B cell (primary cell): ENCODE measurements around the gene SLC19A1. TPM values are rescaled to one million over a fixed set of nuclear protein-coding genes. Genes with fewer than 3 reads are reported as not detected.

ENCODE experiments used
- ATAC-seq: fragments of 200-7000 bp; cut with Tn5 transposase; one replicate; pipeline ENCODE4 v1.10.0; 2021; ENCODE audit warnings: low read depth, mild to moderate bottlenecking, moderate number of reproducible peaks, moderate library complexity
- CTCF ChIA-PET: fragments of 350-600 bp; sonication (Branson Sonifier 250); formaldehyde crosslinking; loops from one replicate; lab custom pipeline; 2021; ENCODE audit warnings: antibody characterized with exemption, inconsistent platforms; lab: Charles Lee
- POLR2A ChIA-PET: fragments of 350-600 bp; sonication (Branson Sonifier 250); formaldehyde crosslinking; loops from one replicate; lab custom pipeline; 2021; ENCODE audit warnings: antibody characterized with exemption; lab: Charles Lee
- DNase-seq: peaks from one replicate; pipeline ENCODE4 v3.0.0; 2013
- H2AFZ ChIP-seq: 2 replicates; pipeline ENCODE4 v1.6.1; 2012; ENCODE audit warnings: mild to moderate bottlenecking, low read depth, low read length; ENCODE audit not compliant: insufficient read depth, poor library complexity, severe bottlenecking
- H3K27ac ChIP-seq, 2 donors: 1 replicate in 1 of 2; 2 replicates in 1 of 2; pipeline ENCODE4 v1.5.1; 2012 to 2013; ENCODE audit warnings: low read length in 2 of 2, mild to moderate bottlenecking in 2 of 2, moderate library complexity in 1 of 2
- H3K27me3 ChIP-seq, 4 experiments: fragments of 200-600 bp in 1 of 4; sonication (generic) in 1 of 4; replicated peaks in 1 of 4; 1 replicate in 2 of 4; 2 replicates in 2 of 4; pipeline versions ENCODE4 v1.6.1 to v1.7.0; 2013 to 2016; ENCODE audit warnings: low read length in 3 of 4, mild to moderate bottlenecking in 2 of 4, mixed read lengths in 1 of 4, moderate library complexity in 1 of 4; ENCODE audit not compliant: insufficient read depth in 4 of 4, control insufficient read depth in 3 of 4; ENCODE audit errors: control extremely low read depth in 1 of 4
- H3K36me3 ChIP-seq, 2 experiments: replicated peaks in 1 of 2; 1 replicate in 1 of 2; 2 replicates in 1 of 2; pipeline versions ENCODE4 v1.6.1 to v1.7.1; 2013; ENCODE audit warnings: low read length in 1 of 2; ENCODE audit not compliant: insufficient read depth in 2 of 2, control insufficient read depth in 1 of 2; ENCODE audit errors: control extremely low read depth in 1 of 2, extremely low read depth in 1 of 2
- H3K4me1 ChIP-seq, 2 donors: fragments of 200-600 bp in 1 of 2; sonication (generic) in 1 of 2; 1 replicate in 1 of 2; 2 replicates in 1 of 2; pipeline versions ENCODE4 v1.5.1 to v1.6.1; 2013 to 2017; ENCODE audit warnings: low read length in 2 of 2; ENCODE audit not compliant: control insufficient read depth in 2 of 2, insufficient read depth in 2 of 2
- H3K4me2 ChIP-seq: replicated peaks from 2 replicates; pipeline ENCODE3; 2012; ENCODE audit warnings: mild to moderate bottlenecking, low read depth, low read length; ENCODE audit not compliant: poor library complexity, severe bottlenecking
- H3K4me3 ChIP-seq, 5 experiments: fragments of 200-600 bp in 1 of 5; sonication (generic) in 1 of 5; 1 replicate in 3 of 5; 2 replicates in 2 of 5; pipeline versions ENCODE4 v1.5.1 to v1.7.0; 2011 to 2016; ENCODE audit warnings: low read length in 4 of 5, mild to moderate bottlenecking in 4 of 5, low read depth in 2 of 5, control low read depth in 1 of 5, moderate library complexity in 1 of 5; ENCODE audit not compliant: insufficient read depth in 1 of 5; ENCODE audit errors: control extremely low read depth in 1 of 5, extremely low read depth in 1 of 5
- H3K79me2 ChIP-seq: fragments of 200-600 bp; sonication (generic); one replicate; pipeline ENCODE4 v1.6.0; 2016; ENCODE audit warnings: low read length; ENCODE audit not compliant: control insufficient read depth, insufficient read depth
- H3K9ac ChIP-seq: fragments of 200-600 bp; sonication (generic); 2 replicates; pipeline ENCODE4 v1.6.1; 2017; ENCODE audit warnings: mild to moderate bottlenecking, low read length, moderate library complexity
- H3K9me3 ChIP-seq, 3 donors: one replicate each; pipeline versions ENCODE4 v1.6.1 to v1.7.1; 2013; ENCODE audit warnings: low read length in 2 of 3; ENCODE audit not compliant: control insufficient read depth in 2 of 3, insufficient read depth in 1 of 3; ENCODE audit errors: control extremely low read depth in 1 of 3
- H4K20me1 ChIP-seq: 2 replicates; pipeline ENCODE4 v1.6.0; 2012; ENCODE audit warnings: mild to moderate bottlenecking, low read length; ENCODE audit not compliant: insufficient read depth, control insufficient read depth, poor library complexity, severe bottlenecking
- H3K27ac Mint-ChIP-seq: one replicate; pipeline ENCODE4 v1.8.0; 2021; ENCODE audit warnings: mixed read lengths
- H3K27me3 Mint-ChIP-seq: one replicate; pipeline ENCODE4 v1.8.0; 2021; ENCODE audit warnings: mixed read lengths
- H3K4me1 Mint-ChIP-seq: one replicate; pipeline ENCODE4 v1.8.0; 2021; ENCODE audit warnings: mixed read lengths
- H3K4me3 Mint-ChIP-seq: one replicate; pipeline ENCODE4 v1.8.0; 2021; ENCODE audit warnings: mixed read lengths
- H3K9me3 Mint-ChIP-seq: one replicate; pipeline ENCODE4 v1.8.0; 2022; ENCODE audit warnings: mixed read lengths; ENCODE audit not compliant: insufficient read depth
- EZH2 ChIP-seq: IDR thresholded peaks from 2 replicates; pipeline ENCODE4 v1.6.1; 2012; ENCODE audit warnings: borderline replicate concordance, low read depth, mild to moderate bottlenecking, moderate library complexity, low read length; ENCODE audit not compliant: insufficient read depth, poor library complexity, severe bottlenecking
- WGBS: methylation state at CpG from one replicate; pipeline ENCODE4 v1.1.5; 2013; ENCODE audit warnings: missing lambda C conversion rate; ENCODE audit not compliant: insufficient coverage; 5-methylcytosine and 5-hydroxymethylcytosine counted together
- intact Hi-C: fragments of 100-400 bp; cut with micrococcal nuclease; formaldehyde crosslinking; loops from one replicate; pipeline ENCODE4 v1.10.0; 2022
- polyA plus RNA-seq: library from polyadenylated mRNA; depleted of rRNA; stranded (reverse); fragments of >200 nt; gene quantifications from 2 replicates; pipeline ENCODE4 v1.2.3, GENCODE V29; 2012
- total RNA-seq, 2 donors: library from RNA; stranded (reverse); fragments of 120-200 nt in 1 of 2; gene quantifications; 1 replicate in 1 of 2; 2 replicates in 1 of 2; pipeline versions ENCODE4 v1.2.3 to v1.2.4, GENCODE V29; 2013 to 2022
- TF ChIP-seq, protein P1 (sequence below): fragments of 200-600 bp; IDR thresholded peaks from one replicate; pipeline ENCODE4 v1.8.0; 2022; ENCODE audit warnings: antibody characterized with exemption, mild to moderate bottlenecking

Gene SLC19A1
- total and polyA plus RNA-seq, 2 donors (not counting 1 experiment from before 2014, with no cell fraction given) = 8.7 to 10.1 TPM

- ChIA-PET POLR2A (no interaction called here), CTCF (interaction anchor here (0.9 kb wide), 1 partner anchor 281 kb away, joined by 3 read pairs; no protein-coding TSS in a partner anchor)
- peak overlapping the region; percentile 78 for H2AFZ ChIP-seq
- no peaks in the 10 kb centered on the region for H3K27me3 ChIP-seq
- peak overlapping the region; percentile 89 for H3K4me2 ChIP-seq
- H3K4me3 ChIP-seq = peak overlapping the region; percentile 12 to 68 (median 50)
- Mint-ChIP-seq H3K9me3 (no peaks in the 10 kb centered on the region), H3K4me3 (peak overlapping the region; percentile 78), H3K27me3 (no peaks in the 10 kb centered on the region), H3K4me1 (peaks cover 12% of the 10 kb centered on the region), H3K27ac (no peak overlapping the region)
- 20% methylated on average over 49 of the region's 50 CpGs for WGBS
- DNase-seq = peak; percentile 67
- H3K4me1 ChIP-seq = peaks cover 16 to 22% of the 10 kb centered on the region in 2 donors
- TF ChIP-seq EZH2 = no peak
- TF ChIP-seq, protein P1, sequence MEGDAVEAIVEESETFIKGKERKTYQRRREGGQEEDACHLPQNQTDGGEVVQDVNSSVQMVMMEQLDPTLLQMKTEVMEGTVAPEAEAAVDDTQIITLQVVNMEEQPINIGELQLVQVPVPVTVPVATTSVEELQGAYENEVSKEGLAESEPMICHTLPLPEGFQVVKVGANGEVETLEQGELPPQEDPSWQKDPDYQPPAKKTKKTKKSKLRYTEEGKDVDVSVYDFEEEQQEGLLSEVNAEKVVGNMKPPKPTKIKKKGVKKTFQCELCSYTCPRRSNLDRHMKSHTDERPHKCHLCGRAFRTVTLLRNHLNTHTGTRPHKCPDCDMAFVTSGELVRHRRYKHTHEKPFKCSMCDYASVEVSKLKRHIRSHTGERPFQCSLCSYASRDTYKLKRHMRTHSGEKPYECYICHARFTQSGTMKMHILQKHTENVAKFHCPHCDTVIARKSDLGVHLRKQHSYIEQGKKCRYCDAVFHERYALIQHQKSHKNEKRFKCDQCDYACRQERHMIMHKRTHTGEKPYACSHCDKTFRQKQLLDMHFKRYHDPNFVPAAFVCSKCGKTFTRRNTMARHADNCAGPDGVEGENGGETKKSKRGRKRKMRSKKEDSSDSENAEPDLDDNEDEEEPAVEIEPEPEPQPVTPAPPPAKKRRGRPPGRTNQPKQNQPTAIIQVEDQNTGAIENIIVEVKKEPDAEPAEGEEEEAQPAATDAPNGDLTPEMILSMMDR = no peak
- ATAC-seq = peak; percentile 50
- H3K36me3 ChIP-seq = no peaks in the 10 kb centered on the region
- no peaks in the 10 kb centered on the region for H3K9me3 ChIP-seq
- H3K27ac ChIP-seq = no peak overlapping the region
- H3K9ac ChIP-seq = peak overlapping the region; percentile 64
- H3K79me2 ChIP-seq = no peaks in the 10 kb centered on the region
- intact Hi-C loops = loop anchor here (1.0 to 5.0 kb wide), 6 partner anchors 14 to 469 kb away; partner anchors contain the start of genes ADARB1, PCBP3 and POFUT2
- H4K20me1 ChIP-seq = no peaks in the 10 kb centered on the region
These were observed 810 bp downstream of the SLC19A1 start for GRCh38 chr21:45541221-45542039.

- no peak for TF ChIP-seq EZH2
- TF ChIP-seq, protein P1 = no peak
- Mint-ChIP-seq H3K27ac (peak overlapping the region; percentile 70), H3K4me1 (peaks cover 12% of the 10 kb centered on the region), H3K4me3 (peak overlapping the region; percentile 78), H3K27me3 (no peaks in the 10 kb centered on the region), H3K9me3 (no peaks in the 10 kb centered on the region)
- Histone ChIP-seq H3K36me3 (no peaks in the 10 kb centered on the region), H3K4me2 (no peak overlapping the region), H3K9me3 (no peaks in the 10 kb centered on the region), H2AFZ (no peak overlapping the region), H3K79me2 (no peaks in the 10 kb centered on the region), H3K9ac (no peak overlapping the region), H4K20me1 (no peaks in the 10 kb centered on the region), H3K4me1 (peaks cover 16 to 22% of the 10 kb centered on the region in 2 donors), H3K4me3 (no peak overlapping the region), H3K27ac (no peak overlapping the region), H3K27me3 (no peaks in the 10 kb centered on the region)
- CTCF ChIA-PET = interaction anchor here (0.9 to 1.1 kb wide), 2 partner anchors 15 to 281 kb away, joined by 3 read pairs; no protein-coding TSS in a partner anchor
- no peak for DNase-seq
- WGBS = 93% methylated on average over 7 of the region's 10 CpGs
- no peak for ATAC-seq
- intact Hi-C loops = loop anchor here (5.0 kb wide), 2 partner anchors 253 to 468 kb away; partner anchors contain the start of genes ADARB1 and POFUT2
- POLR2A ChIA-PET = no interaction called here
These were observed 1.7 kb downstream of the SLC19A1 start for GRCh38 chr21:45540601-45540970.
